Choroid plexus epithelial cell (primary cell): Measurements from ENCODE around the gene GPHB5.
"Not testable (repeated sequence)": the region's sequence is repeated elsewhere in the genome, so short reads cannot be mapped to it uniquely, and the experiment has no call there.

ENCODE experiments used
- DNase-seq: peaks from one replicate; pipeline ENCODE4 v3.0.0-alpha.2; 2010; ENCODE audit warnings: low read depth
- H3K4me3 ChIP-seq: 2 replicates; pipeline ENCODE4 v1.5.1; 2011; ENCODE audit warnings: low read depth, mild to moderate bottlenecking, control low read depth, low read length, moderate library complexity
- TF ChIP-seq, protein P1 (sequence below): conservative IDR thresholded peaks from 2 replicates; pipeline ENCODE4 v1.5.1; 2011; ENCODE audit warnings: low read depth, mild to moderate bottlenecking, control low read depth, inconsistent platforms, low read length, moderate library complexity

GPHB5 gene

DNA sequence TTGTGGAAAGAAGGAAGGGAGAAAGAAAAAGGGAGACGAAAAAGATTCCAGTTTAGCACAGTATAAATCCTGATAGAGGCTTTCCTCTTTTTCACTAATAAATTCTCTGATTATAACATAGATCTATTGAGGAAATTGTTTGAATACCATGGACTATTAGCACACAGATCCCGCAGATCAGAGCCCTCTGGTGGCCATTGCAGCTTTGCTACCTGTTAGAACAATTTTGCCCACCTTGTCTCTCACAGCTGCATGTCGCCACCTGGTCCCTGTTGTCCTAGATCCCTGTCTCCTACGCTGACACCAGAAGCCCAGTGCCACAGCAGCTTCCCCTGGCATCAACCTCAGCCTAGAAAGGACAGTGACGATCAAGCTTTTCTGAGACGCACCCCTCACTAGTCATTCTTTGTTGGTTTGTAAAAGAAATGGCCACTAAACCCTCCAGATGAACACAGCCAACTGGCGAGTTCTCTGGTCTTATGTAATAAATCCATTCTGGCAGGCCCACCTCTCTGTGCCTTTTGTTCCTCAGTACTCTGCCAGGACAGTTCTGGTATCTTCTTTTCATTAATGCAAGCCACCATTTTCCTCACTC is 9.9 kb downstream of the GPHB5 start:
- H3K4me3 ChIP-seq = no peak overlapping the region
- TF ChIP-seq, protein P1, sequence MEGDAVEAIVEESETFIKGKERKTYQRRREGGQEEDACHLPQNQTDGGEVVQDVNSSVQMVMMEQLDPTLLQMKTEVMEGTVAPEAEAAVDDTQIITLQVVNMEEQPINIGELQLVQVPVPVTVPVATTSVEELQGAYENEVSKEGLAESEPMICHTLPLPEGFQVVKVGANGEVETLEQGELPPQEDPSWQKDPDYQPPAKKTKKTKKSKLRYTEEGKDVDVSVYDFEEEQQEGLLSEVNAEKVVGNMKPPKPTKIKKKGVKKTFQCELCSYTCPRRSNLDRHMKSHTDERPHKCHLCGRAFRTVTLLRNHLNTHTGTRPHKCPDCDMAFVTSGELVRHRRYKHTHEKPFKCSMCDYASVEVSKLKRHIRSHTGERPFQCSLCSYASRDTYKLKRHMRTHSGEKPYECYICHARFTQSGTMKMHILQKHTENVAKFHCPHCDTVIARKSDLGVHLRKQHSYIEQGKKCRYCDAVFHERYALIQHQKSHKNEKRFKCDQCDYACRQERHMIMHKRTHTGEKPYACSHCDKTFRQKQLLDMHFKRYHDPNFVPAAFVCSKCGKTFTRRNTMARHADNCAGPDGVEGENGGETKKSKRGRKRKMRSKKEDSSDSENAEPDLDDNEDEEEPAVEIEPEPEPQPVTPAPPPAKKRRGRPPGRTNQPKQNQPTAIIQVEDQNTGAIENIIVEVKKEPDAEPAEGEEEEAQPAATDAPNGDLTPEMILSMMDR = peak; percentile 82
- peak; percentile 55 for DNase-seq

DNA sequence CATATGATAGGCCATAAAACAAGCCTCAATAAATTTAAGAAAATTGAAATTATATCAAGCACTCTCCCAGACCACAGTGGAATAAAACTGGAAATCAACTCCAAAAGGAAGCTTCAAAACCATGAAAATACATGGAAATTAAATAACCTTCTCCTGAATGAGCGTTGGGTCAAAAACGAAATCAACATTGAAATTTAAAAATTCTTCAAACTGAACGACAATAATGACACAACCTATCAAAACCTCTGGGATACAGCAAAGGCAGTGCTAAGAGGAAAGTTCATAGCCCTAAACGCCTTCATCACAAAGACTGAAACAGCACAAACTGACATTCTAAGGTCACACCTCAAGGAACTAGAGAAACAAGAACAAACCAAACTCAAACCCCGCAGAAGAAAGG is 14.3 kb downstream of the GPHB5 start:
- not testable (repeated sequence) for H3K4me3 ChIP-seq, DNase-seq

DNA sequence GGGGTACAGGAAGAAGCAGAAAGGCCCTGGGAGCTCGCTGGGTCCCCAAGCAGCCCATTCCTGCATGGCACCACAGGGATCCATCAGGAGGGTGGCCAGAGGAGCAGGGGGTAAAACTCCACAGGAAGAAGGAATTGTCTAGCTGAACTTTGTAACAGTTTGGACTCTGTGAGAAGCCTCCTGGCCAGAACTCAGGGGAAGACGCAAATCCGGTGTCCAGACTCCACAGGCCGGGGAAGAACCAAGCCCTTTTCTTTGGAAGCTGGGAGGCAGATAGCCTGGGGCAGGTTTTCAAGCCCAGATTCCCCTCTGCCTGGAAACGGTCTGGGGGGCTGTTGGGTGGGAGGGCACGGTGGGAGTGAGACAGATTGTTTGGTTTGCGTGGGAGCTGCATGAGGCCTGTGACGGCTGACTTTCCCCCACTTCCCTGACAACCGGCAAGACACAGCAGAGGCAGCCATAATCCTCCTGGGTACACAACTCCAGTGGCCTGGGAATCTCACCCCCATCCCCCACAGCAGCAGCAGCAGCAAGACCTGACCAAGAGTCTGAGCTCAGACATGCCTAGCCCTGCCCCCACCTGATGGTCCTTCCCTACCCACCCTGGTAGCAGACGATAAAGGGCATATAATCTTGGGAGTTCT is 16.7 kb downstream of the GPHB5 start:
- TF ChIP-seq, protein P1 = no peak
- DNase-seq = no peak
- no peak overlapping the region for H3K4me3 ChIP-seq

DNA sequence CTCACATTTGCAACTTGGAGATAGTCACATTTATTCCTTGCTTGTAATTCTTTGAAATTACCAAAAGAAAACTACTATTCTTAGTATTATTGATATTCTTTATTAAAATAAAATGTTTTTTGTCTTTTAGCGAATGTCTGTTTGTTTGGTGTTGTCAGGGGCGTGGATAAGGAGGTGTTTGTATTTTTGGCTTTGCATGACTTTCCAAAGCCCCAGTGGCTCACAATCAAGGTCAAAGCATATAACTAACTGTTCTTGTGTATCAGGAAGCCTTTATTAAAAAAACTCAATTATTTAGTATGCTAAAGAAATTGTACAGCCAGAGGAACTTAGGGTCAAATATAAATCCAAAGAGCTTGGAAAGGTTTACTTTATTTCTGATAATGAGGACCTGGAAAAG is 17.9 kb downstream of the GPHB5 start:
- no peak overlapping the region for H3K4me3 ChIP-seq
- TF ChIP-seq, protein P1 = no peak
- DNase-seq = no peak

DNA sequence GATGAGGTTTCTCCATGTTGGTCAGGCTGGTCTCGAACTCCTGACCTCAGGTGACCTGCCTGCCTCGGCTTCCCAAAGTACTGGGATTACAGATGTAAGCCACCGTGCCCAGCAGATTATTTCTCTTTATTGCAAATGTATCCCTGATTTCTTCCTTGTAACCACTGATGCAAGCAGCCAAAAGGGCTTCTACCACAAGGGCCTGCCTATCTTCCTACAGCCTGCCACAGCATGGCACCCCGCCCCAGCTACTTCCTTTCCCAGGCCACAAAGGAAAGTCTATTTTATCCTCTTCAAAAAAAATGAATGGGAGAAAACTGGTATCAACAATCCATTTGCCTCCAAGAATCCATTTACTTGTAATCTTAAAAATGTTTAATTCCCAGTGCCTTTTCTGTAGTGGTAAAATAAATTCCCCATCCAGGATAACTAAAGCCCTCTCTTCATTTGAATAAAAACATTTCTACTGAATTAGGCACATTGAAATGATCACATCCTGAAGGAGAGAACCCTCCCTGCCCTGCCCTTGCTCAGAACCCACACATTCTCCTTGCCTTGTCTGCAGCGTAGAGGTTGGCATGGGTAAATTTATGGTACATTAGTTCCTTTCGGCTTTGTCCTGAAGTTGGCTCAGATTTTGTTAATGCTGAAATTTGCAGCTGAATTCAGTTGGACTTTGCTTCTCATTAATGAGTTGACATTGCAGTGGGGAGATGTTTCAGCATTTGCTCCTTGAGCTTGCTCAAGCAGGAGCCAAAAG is 19.2 kb downstream of the GPHB5 start:
- no peak overlapping the region for H3K4me3 ChIP-seq
- no peak for DNase-seq
- TF ChIP-seq, protein P1 = no peak

DNA sequence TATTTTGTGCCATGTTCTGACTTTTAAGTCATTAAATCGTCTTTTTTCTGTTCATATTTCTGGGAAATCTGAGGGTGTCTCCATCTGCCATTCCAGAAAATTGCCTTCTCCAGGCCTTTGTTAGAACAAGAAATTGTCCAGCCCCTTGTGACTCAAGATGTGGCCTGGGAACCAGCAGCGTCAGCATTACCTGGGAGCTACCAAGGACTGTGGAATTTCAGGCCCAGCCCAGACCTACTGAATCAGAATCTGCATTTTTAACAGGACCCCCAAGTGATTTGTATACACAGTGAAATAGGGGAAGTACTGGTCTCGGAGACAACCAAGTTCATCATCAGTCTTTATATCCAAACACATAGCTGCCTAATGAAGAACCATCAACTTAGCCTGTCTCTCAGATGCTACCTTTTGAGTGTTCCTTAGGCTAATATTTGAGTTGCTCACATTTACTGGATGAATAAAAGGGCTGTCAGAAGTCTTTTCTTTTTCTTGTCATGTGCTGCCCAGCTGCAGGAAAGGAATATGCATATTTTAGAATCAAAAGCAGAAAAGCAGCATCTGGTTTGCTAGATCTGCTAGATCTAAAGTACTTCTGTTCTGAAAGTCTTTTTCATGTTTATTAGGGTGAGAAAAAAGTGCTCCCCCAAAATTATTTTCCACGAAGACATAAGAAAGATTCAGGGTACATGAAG is 21.2 kb downstream of the GPHB5 start:
- TF ChIP-seq, protein P1 = no peak
- no peak overlapping the region for H3K4me3 ChIP-seq
- DNase-seq = no peak

DNA sequence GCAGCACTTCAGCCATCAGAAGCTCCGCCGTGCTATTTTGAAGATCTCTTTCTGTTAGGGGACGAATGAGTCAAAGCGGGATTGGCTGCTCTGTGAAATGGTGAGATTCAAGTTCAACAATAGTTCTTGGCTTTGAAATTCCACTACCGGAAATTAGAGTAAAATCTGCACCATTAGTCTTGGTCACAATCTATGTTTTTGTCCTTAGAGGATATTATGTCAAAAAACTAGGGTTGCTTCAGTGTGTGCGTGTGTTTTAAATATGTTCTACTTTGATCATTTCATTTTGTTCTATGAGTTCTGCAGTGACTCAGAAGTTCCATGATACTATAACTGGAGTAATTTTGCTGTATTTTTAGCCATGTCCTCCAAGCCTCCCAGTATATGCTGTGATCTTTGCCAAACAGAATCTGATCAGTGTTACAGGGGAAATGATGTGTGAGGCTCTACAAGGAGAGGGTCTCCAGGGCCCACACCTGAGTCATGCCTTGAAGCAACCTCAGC is 22.6 kb downstream of the GPHB5 start:
- DNase-seq = peak; percentile 15
- TF ChIP-seq, protein P1 = no peak

More for the DNA sequence above, 22.6 kb downstream of the GPHB5 start:
- no peak overlapping the region for H3K4me3 ChIP-seq
